ENCODE results near the gene TRIM38. TPM values are rescaled to one million over a fixed set of nuclear protein-coding genes. Genes with fewer than 3 reads are reported as not detected.

TRIM38 gene
- total and polyA plus RNA-seq, 9 donors, result 3.8 to 10.3 (median 6.4) TPM

GRCh38 chr6:25922301-25922700 lies 40.3 kb upstream of the TRIM38 start:
- no peaks in the 10 kb centered on the region for H3K9me3 ChIP-seq
- no peaks in the 10 kb centered on the region for H3K36me3 ChIP-seq

GRCh38 chr6:25925876-25926275 lies 36.7 kb upstream of the TRIM38 start:
- H3K36me3 ChIP-seq, result no peaks in the 10 kb centered on the region
- no peaks in the 10 kb centered on the region for H3K9me3 ChIP-seq
- no peak for DNase-seq
- no peak overlapping the region for H3K27ac ChIP-seq
- no peaks in the 10 kb centered on the region for H3K4me1 ChIP-seq (ENCODE audit: insufficient read depth)
- intact Hi-C loops (cut with DNase I), result no loop called here
- TF ChIP-seq POLR2A (IDR thresholded peaks at IDR 0.05) (no peak), CTCF (IDR thresholded peaks at IDR 0.05) (no peak), EP300 (IDR thresholded peaks at IDR 0.05) (no peak)
- WGBS, 3 donors, result 18 to 26% (median 19%) methylated on average over 1 of the region's 1 CpG
- H3K4me3 ChIP-seq, result no peak overlapping the region
- no peaks in the 10 kb centered on the region for H3K27me3 ChIP-seq

More at GRCh38 chr6:25922301-25922700, 40.3 kb upstream of the TRIM38 start:
- H3K4me3 ChIP-seq, result no peak overlapping the region
- no peaks in the 10 kb centered on the region for H3K4me1 ChIP-seq (ENCODE audit: insufficient read depth)
- no peaks in the 10 kb centered on the region for H3K27me3 ChIP-seq
- intact Hi-C loops (cut with DNase I), result no loop called here
- WGBS, 3 donors, result 55 to 75% (median 69%) methylated on average over 2 of the region's 2 CpGs
- TF ChIP-seq EP300 (IDR thresholded peaks at IDR 0.05) (no peak), POLR2A (IDR thresholded peaks at IDR 0.05) (no peak), CTCF (IDR thresholded peaks at IDR 0.05) (no peak)
- H3K27ac ChIP-seq, result no peak overlapping the region
- no peak for DNase-seq

- intact Hi-C loops (cut with DNase I), result no loop called here
- TF ChIP-seq POLR2A (IDR thresholded peaks at IDR 0.05), result no peak
- TF ChIP-seq EP300 (IDR thresholded peaks at IDR 0.05), result no peak
- no peak for TF ChIP-seq CTCF (IDR thresholded peaks at IDR 0.05)
- 82 to 86% (median 82%) methylated on average over 2 of the region's 2 CpGs for WGBS, 3 donors
- no peaks in the 10 kb centered on the region for H3K9me3 ChIP-seq
- H3K4me3 ChIP-seq, result no peak overlapping the region
- no peaks in the 10 kb centered on the region for H3K36me3 ChIP-seq
- no peaks in the 10 kb centered on the region for H3K27me3 ChIP-seq
- no peak for DNase-seq
- no peaks in the 10 kb centered on the region for H3K4me1 ChIP-seq (ENCODE audit: insufficient read depth)
- H3K27ac ChIP-seq, result no peak overlapping the region
Measured at GRCh38 chr6:25927178-25927577, 35.4 kb upstream of the TRIM38 start.

- TF ChIP-seq CTCF (IDR thresholded peaks at IDR 0.05), result no peak
- TF ChIP-seq POLR2A (IDR thresholded peaks at IDR 0.05), result no peak
- no peak for TF ChIP-seq EP300 (IDR thresholded peaks at IDR 0.05)
- H3K4me3 ChIP-seq, result no peak overlapping the region
- no peaks in the 10 kb centered on the region for H3K27me3 ChIP-seq
- DNase-seq, result no peak
- 21 to 41% (median 27%) methylated on average over 2 of the region's 2 CpGs for WGBS, 3 donors
- H3K36me3 ChIP-seq, result no peaks in the 10 kb centered on the region
- H3K9me3 ChIP-seq, result no peaks in the 10 kb centered on the region
- no peak overlapping the region for H3K27ac ChIP-seq
- intact Hi-C loops (cut with DNase I), result no loop called here
- H3K4me1 ChIP-seq (ENCODE audit: insufficient read depth), result no peaks in the 10 kb centered on the region
Measured at GRCh38 chr6:25927756-25928216, 34.8 kb upstream of the TRIM38 start.
